Progenitor cell of endocrine pancreas (in vitro differentiated cells): ENCODE data around the gene LMX1B. TPM values are rescaled to one million over a fixed set of nuclear protein-coding genes. Genes with fewer than 3 reads are reported as not detected.

ENCODE experiments used
- DNase-seq: peaks from one replicate; pipeline ENCODE4 v3.0.0; 2021; ENCODE audit warnings: low spot score; ENCODE audit not compliant: unreplicated experiment
- H3K27ac Mint-ChIP-seq: 2 replicates; pipeline ENCODE4 v1.8.0; 2021; ENCODE audit warnings: mild to moderate bottlenecking, moderate library complexity, mixed read lengths
- H3K27me3 Mint-ChIP-seq: 2 replicates; pipeline ENCODE4 v1.8.0; 2021; ENCODE audit warnings: mixed read lengths
- H3K36me3 Mint-ChIP-seq: 2 replicates; pipeline ENCODE4 v1.8.0; 2022; ENCODE audit warnings: mixed read lengths; ENCODE audit not compliant: insufficient read depth
- H3K4me1 Mint-ChIP-seq: 2 replicates; pipeline ENCODE4 v1.8.0; 2021; ENCODE audit warnings: low read depth, mixed read lengths
- H3K4me3 Mint-ChIP-seq: 2 replicates; pipeline ENCODE4 v1.8.0; 2021; ENCODE audit warnings: low read depth, mild to moderate bottlenecking, moderate library complexity, mixed read lengths
- H3K9me3 Mint-ChIP-seq: 2 replicates; pipeline ENCODE4 v1.8.0; 2021; ENCODE audit warnings: low read depth, mixed read lengths
- total RNA-seq: library from RNA; stranded (reverse); gene quantifications from 2 replicates; pipeline ENCODE4 v1.2.1, GENCODE V29; 2021
- TF ChIP-seq, protein P1 (sequence below): fragments of 200-600 bp; sonication (generic); IDR thresholded peaks from one replicate; pipeline ENCODE4 v1.5.0; 2021; ENCODE audit warnings: antibody characterized with exemption, mild to moderate bottlenecking; ENCODE audit not compliant: unreplicated experiment

Gene LMX1B
- total RNA-seq, 1 donor from 2014 or later: 9.1 TPM

DNA sequence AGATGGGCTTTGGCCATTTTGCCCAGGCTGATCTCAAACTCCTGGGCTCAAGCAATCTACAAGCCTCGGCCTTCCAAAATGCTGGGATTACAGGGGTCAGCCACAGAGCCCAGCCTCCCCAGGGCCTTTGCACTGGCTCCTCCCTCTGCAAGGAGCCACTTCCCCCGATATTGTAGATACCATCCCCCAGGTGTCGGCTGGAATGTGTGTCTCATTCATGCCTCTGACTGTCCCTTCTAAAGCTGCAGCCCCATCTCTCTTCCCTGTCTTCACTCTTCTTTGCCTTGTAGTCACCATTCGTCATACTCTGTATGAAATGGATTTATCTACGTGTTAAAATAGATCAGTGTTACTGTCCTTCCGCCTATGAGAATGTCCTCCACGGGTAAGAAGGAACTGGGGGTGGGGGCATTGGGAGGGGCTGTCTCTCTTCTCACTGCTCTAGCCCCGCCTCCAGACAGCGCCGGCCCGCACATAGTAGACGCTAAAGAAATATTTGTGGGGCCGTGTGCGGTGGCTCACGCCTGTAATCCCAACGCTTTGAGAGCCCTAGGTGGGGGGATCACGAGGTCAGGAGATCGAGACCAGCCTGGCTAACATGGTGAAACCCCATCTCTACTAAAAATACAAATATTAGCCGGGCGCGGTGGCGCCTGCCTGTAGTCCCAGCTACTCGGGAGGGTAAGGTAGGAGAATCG lies 68.5 kb downstream of the LMX1B start:
- TF ChIP-seq, protein P1, sequence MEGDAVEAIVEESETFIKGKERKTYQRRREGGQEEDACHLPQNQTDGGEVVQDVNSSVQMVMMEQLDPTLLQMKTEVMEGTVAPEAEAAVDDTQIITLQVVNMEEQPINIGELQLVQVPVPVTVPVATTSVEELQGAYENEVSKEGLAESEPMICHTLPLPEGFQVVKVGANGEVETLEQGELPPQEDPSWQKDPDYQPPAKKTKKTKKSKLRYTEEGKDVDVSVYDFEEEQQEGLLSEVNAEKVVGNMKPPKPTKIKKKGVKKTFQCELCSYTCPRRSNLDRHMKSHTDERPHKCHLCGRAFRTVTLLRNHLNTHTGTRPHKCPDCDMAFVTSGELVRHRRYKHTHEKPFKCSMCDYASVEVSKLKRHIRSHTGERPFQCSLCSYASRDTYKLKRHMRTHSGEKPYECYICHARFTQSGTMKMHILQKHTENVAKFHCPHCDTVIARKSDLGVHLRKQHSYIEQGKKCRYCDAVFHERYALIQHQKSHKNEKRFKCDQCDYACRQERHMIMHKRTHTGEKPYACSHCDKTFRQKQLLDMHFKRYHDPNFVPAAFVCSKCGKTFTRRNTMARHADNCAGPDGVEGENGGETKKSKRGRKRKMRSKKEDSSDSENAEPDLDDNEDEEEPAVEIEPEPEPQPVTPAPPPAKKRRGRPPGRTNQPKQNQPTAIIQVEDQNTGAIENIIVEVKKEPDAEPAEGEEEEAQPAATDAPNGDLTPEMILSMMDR: no peak
- Mint-ChIP-seq H3K27ac (no peak overlapping the region), H3K27me3 (peaks cover 80% of the 10 kb centered on the region), H3K36me3 (no peaks in the 10 kb centered on the region), H3K4me1 (peaks cover 2% of the 10 kb centered on the region), H3K9me3 (no peaks in the 10 kb centered on the region), H3K4me3 (no peak overlapping the region)
- no peak for DNase-seq

DNA sequence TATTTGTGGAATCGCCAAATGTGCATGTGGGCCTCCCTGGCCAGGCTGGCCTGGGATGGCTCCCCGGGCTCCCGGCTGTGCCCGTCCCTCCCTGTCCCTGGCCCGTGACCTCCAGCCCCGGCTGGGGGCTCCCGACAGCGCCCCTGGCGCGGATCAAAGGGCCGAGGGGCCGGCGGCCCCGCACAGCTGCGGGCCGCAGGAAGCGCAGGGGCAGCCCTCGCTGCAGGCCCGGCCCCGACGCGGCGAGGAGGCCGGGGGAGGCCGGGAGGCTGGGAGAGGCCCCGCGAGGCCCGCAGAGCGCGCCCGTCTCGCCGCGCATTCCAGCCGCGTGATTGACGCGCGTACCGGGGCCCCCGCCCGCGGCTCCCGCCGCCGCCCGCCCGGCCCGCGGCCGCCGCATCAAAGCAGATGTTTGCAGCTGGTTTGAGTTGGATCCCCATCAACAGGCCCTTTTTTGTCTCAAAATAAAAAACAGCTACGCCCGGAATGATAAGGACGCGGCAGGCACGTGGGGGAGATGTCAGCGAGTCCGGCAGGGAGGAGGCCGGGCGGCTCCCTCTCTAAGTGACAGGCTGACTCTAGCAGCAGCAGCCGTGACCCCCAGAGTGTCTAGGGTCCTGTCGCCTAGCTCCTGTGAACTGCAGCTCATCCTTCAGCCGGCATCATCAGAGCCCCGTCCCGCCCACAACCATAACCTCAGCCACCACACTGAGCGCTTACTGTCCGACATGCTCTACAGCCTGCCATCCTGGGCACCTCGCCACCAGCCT lies 69.4 kb downstream of the LMX1B start:
- Mint-ChIP-seq H3K4me1 (peaks cover 2% of the 10 kb centered on the region), H3K27me3 (peaks cover 80% of the 10 kb centered on the region), H3K4me3 (no peak overlapping the region), H3K27ac (no peak overlapping the region), H3K9me3 (no peaks in the 10 kb centered on the region), H3K36me3 (no peaks in the 10 kb centered on the region)
- no peak for DNase-seq
- TF ChIP-seq, protein P1: no peak

DNA sequence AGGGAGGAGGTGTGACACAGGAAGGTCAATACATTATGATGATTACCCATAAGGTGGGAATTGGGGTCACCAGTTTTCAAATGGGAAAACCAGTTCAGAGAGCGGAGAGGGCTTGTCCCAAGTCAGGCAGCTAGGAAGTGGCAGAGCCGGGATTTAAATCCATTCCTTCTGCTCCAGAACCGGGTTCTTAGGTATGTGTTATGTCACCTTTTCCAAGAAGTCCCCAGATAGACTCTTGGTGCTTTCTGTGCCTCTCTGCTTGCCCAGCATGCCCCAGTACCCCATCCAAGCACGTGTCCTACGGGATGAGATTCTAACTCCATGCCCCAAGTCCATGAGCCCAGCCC lies 69.9 kb downstream of the LMX1B start:
- Mint-ChIP-seq H3K4me1 (peaks cover 2% of the 10 kb centered on the region), H3K27ac (no peak overlapping the region), H3K4me3 (no peak overlapping the region), H3K36me3 (no peaks in the 10 kb centered on the region), H3K27me3 (peaks cover 78% of the 10 kb centered on the region), H3K9me3 (no peaks in the 10 kb centered on the region)
- TF ChIP-seq, protein P1: no peak
- DNase-seq: no peak

DNA sequence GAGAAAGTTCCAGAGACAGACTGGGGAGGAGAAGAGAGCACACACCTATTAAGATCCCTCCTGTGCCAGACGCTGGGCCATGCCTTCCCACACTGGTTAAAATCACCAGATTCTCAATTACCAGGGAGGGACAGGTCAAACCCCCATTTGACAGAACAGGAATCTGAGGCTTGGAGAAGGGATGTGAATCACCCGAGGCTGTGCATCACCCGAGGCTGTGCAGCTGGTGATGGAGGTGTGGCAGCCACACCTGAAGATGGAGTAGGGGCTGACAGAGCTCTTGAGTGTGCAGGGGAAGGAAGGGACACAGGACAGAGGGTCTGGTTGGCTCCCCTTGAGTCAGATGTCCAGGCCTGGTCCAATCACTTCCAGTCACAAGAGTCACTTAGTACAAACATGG lies 70.6 kb downstream of the LMX1B start:
- TF ChIP-seq, protein P1: no peak
- Mint-ChIP-seq H3K4me1 (peaks cover 2% of the 10 kb centered on the region), H3K27me3 (peaks cover 80% of the 10 kb centered on the region), H3K36me3 (no peaks in the 10 kb centered on the region), H3K9me3 (no peaks in the 10 kb centered on the region), H3K27ac (no peak overlapping the region), H3K4me3 (no peak overlapping the region)
- no peak for DNase-seq

DNA sequence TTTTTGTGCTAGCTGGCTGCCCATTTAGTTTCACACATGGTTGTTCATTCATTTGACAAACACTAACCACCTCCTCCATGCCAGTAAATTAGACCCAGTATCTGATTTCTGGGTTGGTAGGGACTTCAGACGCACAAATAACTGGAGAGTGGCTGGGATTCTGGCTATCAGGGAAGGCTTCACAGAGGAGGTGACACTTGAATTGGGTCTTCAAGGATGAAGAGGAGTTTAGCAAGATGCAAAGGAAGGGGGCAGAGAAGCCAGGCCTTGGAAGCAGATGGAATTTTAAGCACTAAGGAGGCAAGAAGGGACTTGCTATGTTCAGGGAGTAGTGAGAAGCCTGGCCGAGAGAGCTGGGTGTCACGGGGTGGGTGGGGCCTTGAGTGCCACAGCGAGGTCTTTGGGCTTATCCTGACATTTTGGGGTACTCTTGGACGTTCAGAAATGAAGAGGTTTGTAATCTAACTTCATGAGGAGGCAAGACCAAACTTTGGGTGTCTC lies 71.3 kb downstream of the LMX1B start:
- DNase-seq: no peak
- Mint-ChIP-seq H3K9me3 (no peaks in the 10 kb centered on the region), H3K4me1 (peaks cover 2% of the 10 kb centered on the region), H3K4me3 (no peak overlapping the region), H3K27me3 (peaks cover 80% of the 10 kb centered on the region), H3K27ac (no peak overlapping the region), H3K36me3 (no peaks in the 10 kb centered on the region)
- TF ChIP-seq, protein P1: no peak
